GM20431 (cell line): ENCODE data around the gene CNN2.

Source experiments
- in situ Hi-C: fragments of 300-500 bp; cut with MseI, MboI; formaldehyde crosslinking; loops from one replicate; pipeline ENCODE4 v1.15.0; 2020; ENCODE audit warnings: low sequenced_read_pairs; ENCODE audit not compliant: unreplicated experiment

CNN2 gene

GRCh38 chr19:1074544-1075283, 48.3 kb downstream of the CNN2 start:
- in situ Hi-C loops = no loop called here

DNA sequence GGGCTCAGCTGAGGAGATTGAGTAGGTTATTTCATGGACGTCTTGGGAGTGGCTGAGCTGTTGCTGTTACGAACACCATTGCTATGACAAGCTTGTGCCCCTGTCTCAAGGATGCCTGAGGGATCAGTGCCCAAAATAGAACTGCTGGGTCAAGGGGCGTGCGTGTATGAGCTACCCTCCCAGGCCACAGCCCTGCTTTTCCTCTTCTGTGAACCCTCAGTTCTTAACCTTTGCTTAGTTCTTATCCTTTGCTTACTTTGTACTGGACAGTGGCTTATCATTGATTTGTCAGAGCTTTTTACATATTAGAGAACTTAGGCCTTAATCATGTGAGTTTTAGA, 49.6 kb downstream of the CNN2 start:
- in situ Hi-C loops = no loop called here

DNA sequence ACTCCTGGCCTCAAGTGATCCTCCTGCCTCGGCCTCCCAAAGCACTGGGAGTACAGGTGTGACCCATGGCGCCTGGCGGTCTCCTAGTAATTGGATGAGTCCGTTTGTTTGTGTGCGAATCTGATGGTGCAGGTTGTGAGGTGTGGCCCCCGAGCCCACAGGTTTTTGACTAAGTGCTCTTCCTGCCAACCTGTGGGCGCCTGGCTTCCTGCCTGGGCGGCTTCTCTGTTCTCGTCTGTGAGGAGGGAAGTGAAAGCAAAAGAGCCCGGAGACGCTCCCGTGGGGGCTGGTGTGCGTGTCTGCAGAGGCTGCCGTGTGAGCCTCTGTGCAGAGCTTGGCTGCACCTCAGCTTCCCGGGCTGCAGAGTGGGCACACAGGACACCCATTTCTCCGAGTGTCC, 50.5 kb downstream of the CNN2 start:
- in situ Hi-C loops = no loop called here

GRCh38 chr19:1079566-1080111, 53.2 kb downstream of the CNN2 start:
- in situ Hi-C loops = no loop called here

- in situ Hi-C loops = no loop called here
Observed at GRCh38 chr19:1080360-1081161, 54.2 kb downstream of the CNN2 start.

- in situ Hi-C loops = no loop called here
Observed at GRCh38 chr19:1081301-1082164, 55.1 kb downstream of the CNN2 start.

DNA sequence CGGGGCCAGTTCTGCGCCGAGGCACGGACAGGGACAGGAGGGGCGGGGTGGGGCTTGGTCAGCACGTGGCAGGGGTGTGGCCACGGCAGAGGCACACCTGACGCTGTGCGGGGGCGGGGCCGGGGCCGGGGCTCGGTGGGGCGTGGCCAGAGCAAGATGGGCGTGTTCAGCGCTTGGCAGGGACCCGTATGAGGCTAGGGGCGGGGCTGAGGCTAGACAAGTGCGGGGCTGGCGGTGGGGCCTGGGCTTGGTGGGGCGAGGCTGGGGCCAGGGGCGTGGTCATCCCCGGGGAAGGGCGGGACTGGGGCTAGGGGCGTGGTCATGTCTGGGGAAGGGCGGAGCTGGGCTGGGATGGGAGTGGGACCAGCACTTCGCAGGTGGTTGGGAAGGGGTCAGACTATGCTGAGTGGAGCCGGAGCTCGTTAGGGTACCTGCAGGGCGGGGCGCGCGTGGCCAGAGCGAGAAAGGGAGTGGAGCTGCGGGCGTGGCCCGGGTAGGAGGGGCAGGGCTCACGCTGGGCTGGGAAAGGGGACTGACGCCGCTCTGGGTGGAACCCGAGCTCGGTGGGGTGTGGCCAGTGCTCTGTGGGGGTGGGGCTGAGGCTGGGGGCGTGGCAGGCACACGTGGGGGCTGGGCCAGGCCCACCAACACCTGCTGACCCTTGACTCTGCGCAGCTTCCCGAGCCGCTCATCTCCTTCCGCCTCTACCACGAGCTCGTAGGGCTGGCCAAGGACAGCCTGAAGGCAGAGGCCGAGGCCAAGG, 55.9 kb downstream of the CNN2 start:
- in situ Hi-C loops = no loop called here

DNA sequence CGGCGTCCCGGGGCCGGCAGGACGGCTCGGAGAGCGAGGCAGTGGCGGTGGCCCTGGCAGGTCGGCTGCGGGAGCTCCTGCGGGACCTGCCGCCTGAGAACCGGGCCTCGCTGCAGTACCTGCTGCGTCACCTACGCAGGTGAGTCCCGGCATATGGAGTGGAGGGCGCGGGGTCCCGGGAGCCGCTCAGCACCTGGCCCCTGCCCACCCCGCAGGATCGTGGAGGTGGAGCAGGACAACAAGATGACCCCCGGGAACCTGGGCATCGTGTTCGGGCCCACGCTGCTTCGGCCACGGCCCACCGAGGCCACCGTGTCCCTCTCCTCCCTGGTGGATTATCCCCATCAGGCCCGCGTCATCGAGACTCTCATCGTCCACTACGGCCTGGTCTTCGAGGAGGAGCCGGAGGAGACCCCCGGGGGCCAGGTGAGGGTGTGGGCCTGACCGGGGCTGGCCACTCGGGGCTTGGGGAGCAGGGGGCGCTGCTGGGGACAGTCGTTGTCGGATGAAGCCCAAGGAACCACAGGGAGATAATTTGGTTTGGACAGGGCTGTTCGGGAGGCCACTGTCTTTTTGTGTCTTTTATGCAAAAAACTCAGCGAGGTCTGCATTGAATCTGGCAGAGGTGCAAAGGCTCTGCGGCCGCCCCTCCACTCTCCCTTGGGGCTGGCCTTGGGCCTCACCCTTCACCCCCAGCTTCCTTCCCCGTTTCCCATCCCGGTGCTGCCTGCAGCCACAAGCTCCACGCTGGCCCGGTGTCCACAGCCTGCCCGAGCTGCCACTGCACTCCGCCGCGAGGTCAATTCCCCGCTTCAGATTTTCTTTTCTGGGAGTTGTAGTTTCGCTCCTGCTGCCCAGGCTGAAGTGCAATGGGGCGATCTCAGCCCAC, 56.8 kb downstream of the CNN2 start:
- in situ Hi-C loops = no loop called here

GRCh38 chr19:1084024-1084868, 57.8 kb downstream of the CNN2 start:
- in situ Hi-C loops = no loop called here

DNA sequence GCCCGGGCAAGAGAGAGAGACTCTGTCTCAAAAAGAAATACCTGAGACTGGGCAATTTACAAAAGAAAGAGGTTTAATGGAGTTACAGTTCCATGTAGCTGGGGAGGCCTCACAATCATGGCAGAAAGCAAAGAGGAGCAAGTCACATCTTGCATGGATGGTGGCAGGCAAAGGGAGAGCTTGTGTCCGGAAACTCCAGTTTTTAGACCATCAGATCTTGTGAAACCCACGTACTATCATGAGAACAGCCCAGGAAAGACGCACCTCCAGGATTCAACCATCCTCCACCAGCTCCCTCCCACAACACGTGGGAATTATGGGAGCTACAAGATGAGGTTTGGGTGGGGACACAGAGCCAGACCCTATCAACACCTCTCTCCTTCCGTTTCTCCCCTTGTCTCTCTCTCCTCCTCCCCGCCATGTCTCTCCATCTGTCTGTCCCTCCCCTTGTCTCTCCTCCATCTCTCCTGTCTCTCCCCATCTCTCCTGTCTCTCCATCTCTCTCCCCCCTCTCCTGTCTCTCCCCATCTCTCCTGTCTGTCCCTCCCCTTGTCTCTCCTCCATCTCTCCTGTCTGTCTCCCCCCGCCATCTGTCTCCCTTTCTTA, 58.7 kb downstream of the CNN2 start:
- in situ Hi-C loops = no loop called here

DNA sequence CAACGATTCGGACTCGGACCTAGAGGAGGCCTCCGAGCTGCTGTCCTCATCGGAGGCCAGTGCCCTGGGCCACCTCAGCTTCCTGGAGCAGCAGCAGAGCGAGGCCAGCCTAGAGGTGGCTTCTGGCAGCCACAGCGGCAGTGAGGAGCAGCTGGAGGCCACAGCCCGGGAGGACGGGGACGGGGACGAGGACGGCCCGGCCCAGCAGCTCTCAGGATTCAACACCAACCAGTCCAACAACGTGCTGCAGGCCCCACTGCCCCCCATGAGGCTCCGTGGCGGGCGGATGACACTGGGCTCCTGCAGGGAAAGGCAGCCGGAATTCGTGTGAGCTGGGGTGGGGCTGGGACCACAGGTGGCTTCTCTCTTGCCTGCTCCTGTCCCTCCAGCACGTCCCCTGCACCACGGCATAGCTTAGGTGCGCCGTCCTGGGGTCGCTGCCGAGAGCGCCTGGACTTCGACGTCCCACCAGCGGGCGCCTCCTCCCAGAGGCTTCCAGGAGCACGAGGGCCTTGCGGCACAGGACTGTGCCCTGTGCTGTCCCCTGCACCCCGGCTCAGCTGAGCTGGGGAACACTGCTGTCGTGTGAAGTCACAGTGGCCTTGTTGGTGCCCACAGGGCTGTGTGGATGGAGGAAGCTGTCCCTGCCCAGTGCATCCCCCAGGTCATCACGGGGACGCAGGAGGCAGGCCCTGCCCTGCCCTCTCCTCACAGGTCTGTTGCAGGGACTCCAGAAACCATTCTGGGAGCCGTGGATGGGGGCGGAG, 59.5 kb downstream of the CNN2 start:
- in situ Hi-C loops = no loop called here

- in situ Hi-C loops = no loop called here
Observed at GRCh38 chr19:1086613-1087012, 60.2 kb downstream of the CNN2 start.

- in situ Hi-C loops = no loop called here
Observed at GRCh38 chr19:1087813-1088415, 61.5 kb downstream of the CNN2 start.

- in situ Hi-C loops = no loop called here
Observed at GRCh38 chr19:1088416-1089010, 62.1 kb downstream of the CNN2 start.
